ENCODE measurements around the gene FOXRED1.

DNA sequence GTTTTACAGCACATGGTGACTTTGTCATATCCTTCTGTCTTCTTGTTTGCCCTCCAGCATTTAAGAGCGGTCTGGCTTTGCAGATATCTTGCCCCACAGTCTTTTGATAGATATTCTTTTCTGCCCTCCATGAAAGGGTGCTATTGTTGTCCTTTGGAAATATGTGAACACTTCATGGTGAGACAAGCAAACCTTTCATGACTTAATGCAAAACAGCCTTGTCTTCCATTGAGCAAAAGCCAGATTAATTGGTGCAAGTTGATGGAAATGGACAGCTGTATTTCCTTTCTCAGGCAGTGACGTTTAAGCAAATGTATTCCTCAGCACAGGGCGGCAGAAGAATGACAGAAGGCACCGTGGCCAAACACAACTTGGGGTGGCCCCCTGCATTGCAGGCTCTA is 39.3 kb downstream of the FOXRED1 start:
- no peak for TF ChIP-seq CTCF (IDR thresholded peaks at IDR 0.05)
- no peak for TF ChIP-seq EZH2 (IDR thresholded peaks at IDR 0.05; ENCODE audit: borderline replicate concordance, insufficient read depth, low read depth, low read length, poor library complexity, severe bottlenecking)
